ENCODE measurements around the gene OTC. TPM values are rescaled to one million over a fixed set of nuclear protein-coding genes. Genes with fewer than 3 reads are reported as not detected.

The OTC gene
- total RNA-seq, 4 donors from 2014 or later: 0.15 to 0.57 TPM; not detected in 2

DNA sequence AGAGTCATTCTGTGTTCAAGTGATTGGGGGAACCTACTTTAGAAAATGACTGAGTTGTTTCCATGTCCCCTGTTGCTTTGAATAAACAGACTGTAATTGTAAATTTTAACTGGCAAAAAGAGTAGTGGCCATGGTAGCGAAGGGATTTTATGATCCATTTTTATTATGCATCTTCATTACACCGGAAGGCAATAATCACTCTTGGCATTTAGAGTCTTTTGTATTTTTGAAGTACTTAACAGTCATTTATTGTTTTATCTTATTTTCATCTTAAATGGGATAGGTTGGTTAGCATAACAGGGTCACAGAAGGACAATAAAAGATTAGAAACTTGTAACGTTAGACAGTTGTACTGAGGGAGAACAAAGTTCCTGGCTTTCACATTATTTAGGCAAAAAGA is 11.0 kb upstream of the OTC start:
- WGBS, 2 donors: 64 to 78% methylated on average over 3 of the region's 3 CpGs

DNA sequence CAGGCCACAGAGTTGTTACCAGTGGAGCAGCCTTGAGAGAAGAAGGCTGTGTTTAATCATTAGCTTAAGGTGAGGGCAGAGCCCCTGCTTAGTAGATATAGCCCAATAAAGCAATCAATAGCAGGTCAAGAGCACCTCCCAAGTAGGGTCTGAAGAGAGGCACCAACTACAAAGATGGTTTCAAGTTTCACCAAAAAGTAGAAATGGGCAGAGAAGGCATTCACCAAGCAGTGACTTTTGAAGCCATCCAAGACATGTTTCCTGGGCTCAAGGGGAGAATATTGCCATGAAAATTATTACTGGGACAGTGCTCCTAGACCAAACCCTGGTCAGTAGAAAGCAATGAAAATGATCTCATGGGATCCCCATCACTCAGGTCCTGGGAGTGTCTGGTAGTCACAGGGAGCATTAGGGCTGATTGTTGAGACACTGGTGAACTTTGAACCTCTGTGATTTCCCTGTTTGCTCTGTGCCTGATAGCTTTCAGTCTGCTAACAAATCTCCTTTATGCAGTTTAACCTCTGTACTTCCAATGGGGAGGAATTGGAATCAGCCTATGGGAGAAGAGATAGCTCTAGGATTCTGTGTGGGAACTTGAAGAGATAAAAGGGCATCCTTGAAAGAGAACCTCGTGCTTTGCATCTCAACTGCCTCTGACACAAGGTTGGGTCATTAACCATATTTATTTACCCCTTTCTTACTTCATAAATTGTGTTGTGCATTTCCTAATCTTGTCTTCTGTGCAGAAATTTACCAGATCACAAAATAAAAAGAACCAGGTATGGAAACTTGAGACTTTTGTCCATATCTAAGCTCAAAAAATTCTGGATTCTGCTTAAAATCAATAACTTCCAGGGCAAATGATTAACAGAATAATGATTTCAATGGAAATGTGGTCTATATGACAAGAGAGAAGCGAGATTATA is 9.3 kb upstream of the OTC start:
- no peaks in the 10 kb centered on the region for H3K27me3 ChIP-seq
- no peaks in the 10 kb centered on the region for H3K9me3 ChIP-seq
- no peak overlapping the region for H3K27ac ChIP-seq
- no peak for TF ChIP-seq POLR2A (IDR thresholded peaks at IDR 0.05)
- TF ChIP-seq, protein P1, sequence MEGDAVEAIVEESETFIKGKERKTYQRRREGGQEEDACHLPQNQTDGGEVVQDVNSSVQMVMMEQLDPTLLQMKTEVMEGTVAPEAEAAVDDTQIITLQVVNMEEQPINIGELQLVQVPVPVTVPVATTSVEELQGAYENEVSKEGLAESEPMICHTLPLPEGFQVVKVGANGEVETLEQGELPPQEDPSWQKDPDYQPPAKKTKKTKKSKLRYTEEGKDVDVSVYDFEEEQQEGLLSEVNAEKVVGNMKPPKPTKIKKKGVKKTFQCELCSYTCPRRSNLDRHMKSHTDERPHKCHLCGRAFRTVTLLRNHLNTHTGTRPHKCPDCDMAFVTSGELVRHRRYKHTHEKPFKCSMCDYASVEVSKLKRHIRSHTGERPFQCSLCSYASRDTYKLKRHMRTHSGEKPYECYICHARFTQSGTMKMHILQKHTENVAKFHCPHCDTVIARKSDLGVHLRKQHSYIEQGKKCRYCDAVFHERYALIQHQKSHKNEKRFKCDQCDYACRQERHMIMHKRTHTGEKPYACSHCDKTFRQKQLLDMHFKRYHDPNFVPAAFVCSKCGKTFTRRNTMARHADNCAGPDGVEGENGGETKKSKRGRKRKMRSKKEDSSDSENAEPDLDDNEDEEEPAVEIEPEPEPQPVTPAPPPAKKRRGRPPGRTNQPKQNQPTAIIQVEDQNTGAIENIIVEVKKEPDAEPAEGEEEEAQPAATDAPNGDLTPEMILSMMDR (IDR thresholded peaks at IDR 0.05): no peak
- no peaks in the 10 kb centered on the region for H3K4me1 ChIP-seq
- no peak for DNase-seq
- 45 to 67% methylated on average over 2 of the region's 2 CpGs for WGBS, 2 donors
- intact Hi-C loops (cut with DNase I): no loop called here
- H3K36me3 ChIP-seq: no peaks in the 10 kb centered on the region
- H3K4me3 ChIP-seq: no peak overlapping the region

More for the DNA sequence above, 11.0 kb upstream of the OTC start:
- no peaks in the 10 kb centered on the region for H3K27me3 ChIP-seq
- intact Hi-C loops (cut with DNase I): no loop called here
- DNase-seq: no peak
- no peak overlapping the region for H3K27ac ChIP-seq
- no peaks in the 10 kb centered on the region for H3K4me1 ChIP-seq
- H3K36me3 ChIP-seq: no peaks in the 10 kb centered on the region
- H3K9me3 ChIP-seq: no peaks in the 10 kb centered on the region
- TF ChIP-seq POLR2A (IDR thresholded peaks at IDR 0.05): no peak
- TF ChIP-seq, protein P1 (IDR thresholded peaks at IDR 0.05): no peak
- no peak overlapping the region for H3K4me3 ChIP-seq

DNA sequence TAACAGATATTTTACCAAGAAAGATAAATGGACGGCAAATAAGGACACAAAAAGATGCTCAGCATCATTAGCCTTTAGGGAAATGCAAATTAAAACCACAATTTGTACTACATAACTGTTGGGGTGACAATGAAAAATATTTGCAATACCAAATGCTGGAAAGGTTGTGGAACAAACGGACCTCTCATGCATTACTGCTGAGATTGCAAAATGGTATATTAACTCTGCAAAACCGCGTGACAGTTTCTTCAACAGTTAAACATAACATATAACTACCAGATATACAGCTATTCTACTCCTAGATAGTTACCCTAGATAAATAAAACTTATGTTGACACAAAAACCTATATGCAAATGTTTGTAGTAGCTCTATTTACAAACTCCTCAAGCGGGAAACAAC is 6.3 kb upstream of the OTC start:
- no peaks in the 10 kb centered on the region for H3K27me3 ChIP-seq
- no peak overlapping the region for H3K4me3 ChIP-seq
- DNase-seq: no peak
- no peaks in the 10 kb centered on the region for H3K4me1 ChIP-seq
- no peaks in the 10 kb centered on the region for H3K9me3 ChIP-seq
- TF ChIP-seq, protein P1 (IDR thresholded peaks at IDR 0.05): no peak
- TF ChIP-seq POLR2A (IDR thresholded peaks at IDR 0.05): no peak
- no peaks in the 10 kb centered on the region for H3K36me3 ChIP-seq
- WGBS, 2 donors: 38 to 48% methylated on average over 5 of the region's 5 CpGs
- intact Hi-C loops (cut with DNase I): no loop called here
- H3K27ac ChIP-seq: no peak overlapping the region

DNA sequence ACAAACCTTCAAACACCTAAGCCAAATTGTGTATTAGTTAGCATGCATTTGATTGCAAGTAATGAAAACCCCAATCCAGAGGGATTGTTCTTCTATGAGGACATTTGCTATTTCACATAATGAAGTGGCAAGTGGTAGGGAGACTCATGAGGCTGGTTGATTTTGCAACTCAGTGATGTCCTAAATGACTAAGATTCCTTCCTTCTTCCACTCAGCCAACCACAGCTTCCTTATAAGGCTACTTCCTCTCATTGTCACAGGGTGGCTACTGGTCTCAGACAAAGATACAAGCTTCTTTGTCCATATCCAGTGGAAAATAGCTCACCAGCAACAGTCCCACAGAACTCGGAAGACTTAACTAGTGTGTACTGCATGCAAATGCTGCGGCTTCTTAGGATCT is 5.3 kb upstream of the OTC start:
- WGBS, 2 donors: 63 to 75% methylated on average over 1 to 2 of the region's 2 CpGs
- Histone ChIP-seq H3K4me1 (no peaks in the 10 kb centered on the region), H3K4me3 (no peak overlapping the region), H3K36me3 (no peaks in the 10 kb centered on the region), H3K9me3 (no peaks in the 10 kb centered on the region), H3K27ac (no peak overlapping the region), H3K27me3 (no peaks in the 10 kb centered on the region)
- intact Hi-C loops (cut with DNase I): no loop called here
- no peak for DNase-seq
- TF ChIP-seq POLR2A (IDR thresholded peaks at IDR 0.05): no peak
- TF ChIP-seq, protein P1 (IDR thresholded peaks at IDR 0.05): no peak

DNA sequence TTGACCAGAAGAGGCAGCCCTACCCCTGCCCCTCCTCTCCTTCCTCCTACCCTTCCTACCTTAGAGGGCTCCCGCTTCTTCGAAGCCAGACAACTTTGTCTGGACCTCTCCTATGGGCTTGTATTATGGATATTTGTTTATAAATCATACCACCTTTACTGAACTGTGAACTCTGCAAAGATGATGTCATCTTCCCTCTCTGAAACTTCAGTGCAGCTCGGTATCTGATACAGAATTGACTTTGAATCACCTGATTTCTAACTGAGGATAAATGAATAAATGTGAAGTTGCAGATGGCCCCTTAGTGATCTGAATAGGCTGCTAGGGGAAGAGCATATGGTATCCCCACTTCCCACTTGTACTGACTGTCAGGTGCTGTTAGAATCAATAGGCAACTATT is 1.1 kb upstream of the OTC start:
- WGBS, 2 donors: 68 to 73% methylated on average over 3 of the region's 3 CpGs

More for the DNA sequence above, 1.1 kb upstream of the OTC start:
- H3K4me1 ChIP-seq: no peaks in the 10 kb centered on the region
- H3K36me3 ChIP-seq: no peaks in the 10 kb centered on the region
- H3K9me3 ChIP-seq: no peaks in the 10 kb centered on the region
- H3K4me3 ChIP-seq: no peak overlapping the region
- DNase-seq: no peak
- H3K27ac ChIP-seq: no peak overlapping the region
- H3K27me3 ChIP-seq: no peaks in the 10 kb centered on the region
- TF ChIP-seq POLR2A (IDR thresholded peaks at IDR 0.05): no peak
- TF ChIP-seq, protein P1 (IDR thresholded peaks at IDR 0.05): no peak
- intact Hi-C loops (cut with DNase I): no loop called here

All from esophagus squamous epithelium (tissue), 5 donors.